GM12875 (cell line): ENCODE results near the gene STIM1.

Experiments
- H3K4me3 ChIP-seq: one replicate; pipeline ENCODE4 v1.5.1; 2011; ENCODE audit warnings: low read depth, low read length, control low read depth
- CTCF ChIP-seq: IDR thresholded peaks from 2 replicates; pipeline ENCODE4 v1.5.1; 2011; ENCODE audit warnings: low read depth, mild to moderate bottlenecking, control low read depth, inconsistent platforms, low read length, moderate library complexity, borderline replicate concordance; ENCODE audit not compliant: insufficient read depth

STIM1 gene

GRCh38 chr11:3824714-3825472 is 30.6 kb upstream of the STIM1 start:
- no peak overlapping the region for H3K4me3 ChIP-seq
- TF ChIP-seq CTCF = peak; percentile 95

- TF ChIP-seq CTCF = no peak
Observed at GRCh38 chr11:3825473-3826154, 29.9 kb upstream of the STIM1 start.

GRCh38 chr11:3826721-3827120 is 28.7 kb upstream of the STIM1 start:
- H3K4me3 ChIP-seq = no peak overlapping the region

More at GRCh38 chr11:3825473-3826154, 29.9 kb upstream of the STIM1 start:
- H3K4me3 ChIP-seq = no peak overlapping the region

DNA sequence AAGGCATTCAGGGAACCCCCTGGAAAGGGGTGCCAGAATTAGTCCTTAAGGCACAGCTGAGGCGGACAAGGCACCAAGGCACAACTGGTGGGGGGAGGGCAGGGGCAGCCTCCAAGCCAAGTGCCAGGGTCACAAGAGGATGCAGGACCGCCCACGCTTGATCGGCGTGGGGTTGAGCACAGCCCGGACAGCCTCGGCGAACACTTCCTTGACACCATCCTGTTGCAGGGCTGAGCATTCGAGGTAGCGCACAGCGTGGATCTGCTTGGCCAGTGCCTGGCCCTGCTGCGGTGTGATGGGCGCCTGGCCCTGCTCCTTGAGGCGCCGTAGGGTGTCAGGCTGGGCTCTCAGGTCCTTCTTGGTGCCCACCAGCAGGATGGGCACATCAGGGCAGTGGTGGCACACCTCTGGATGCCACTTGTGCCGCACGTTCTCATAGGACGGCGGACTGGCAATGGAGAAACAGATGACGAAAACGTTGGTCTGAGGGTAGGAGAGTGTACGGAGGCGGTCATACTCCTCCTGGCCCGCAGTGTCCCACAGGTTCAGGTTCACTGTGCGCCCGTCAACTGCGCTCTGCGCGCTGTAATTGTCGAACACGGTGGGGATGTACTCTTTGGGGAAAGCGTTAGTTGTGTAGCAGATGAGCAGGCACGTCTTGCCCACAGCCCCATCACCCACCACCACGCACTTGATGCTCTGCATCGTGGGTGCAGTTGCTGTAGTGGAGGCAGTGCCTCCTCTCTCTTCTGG is 27.9 kb upstream of the STIM1 start:
- no peak overlapping the region for H3K4me3 ChIP-seq
- no peak for TF ChIP-seq CTCF

More at GRCh38 chr11:3826721-3827120, 28.7 kb upstream of the STIM1 start:
- no peak for TF ChIP-seq CTCF

DNA sequence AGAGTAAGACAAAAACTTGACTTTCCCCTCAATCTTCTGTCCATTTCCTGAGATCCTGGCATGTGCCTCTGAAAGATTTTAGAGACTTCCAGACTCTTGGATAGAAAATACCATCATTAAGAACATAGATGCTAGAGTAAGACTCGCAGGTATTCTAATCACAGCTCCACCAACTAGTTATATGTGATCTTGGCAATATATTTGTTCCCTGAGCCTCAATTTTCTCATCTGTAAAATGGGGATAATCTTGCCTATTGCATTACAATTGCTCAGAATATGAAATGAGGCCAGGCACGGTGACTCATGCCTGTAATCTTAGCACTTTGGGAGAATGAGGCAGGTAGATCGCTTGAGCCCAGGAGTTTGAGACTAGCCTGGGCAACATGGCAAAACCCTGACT is 25.4 kb upstream of the STIM1 start:
- no peak for TF ChIP-seq CTCF
- no peak overlapping the region for H3K4me3 ChIP-seq

- no peak for TF ChIP-seq CTCF
- no peak overlapping the region for H3K4me3 ChIP-seq
Observed at GRCh38 chr11:3830730-3831129, 24.7 kb upstream of the STIM1 start.
